Kidney (tissue), 22 donors: Measurements from ENCODE around the gene ID3. TPM values are rescaled to one million over a fixed set of nuclear protein-coding genes. Genes with fewer than 3 reads are reported as not detected.
A peak's percentile ranks its signal among the peaks of the same experiment; 100 is the strongest.

Source experiments
- DNase-seq, 5 donors: peaks; one replicate each; pipeline ENCODE4 v3.0.0-alpha.2; 2013 to 2020
- FAIRE-seq: peaks from 2 replicates; lab custom pipeline; 2012; peaks lifted over from hg19 to GRCh38; lab: Jason Lieb, UNC
- H3K27ac ChIP-seq, 2 donors: one replicate each; pipeline ENCODE4 v1.7.0; 2013; ENCODE audit warnings: low read depth in 2 of 2, low read length in 2 of 2, inconsistent platforms in 1 of 2
- H3K27me3 ChIP-seq: one replicate; pipeline ENCODE4 v1.7.1; 2013; ENCODE audit warnings: low read length, inconsistent platforms; ENCODE audit not compliant: control insufficient read depth, insufficient read depth
- H3K36me3 ChIP-seq, 3 donors: one replicate each; pipeline versions ENCODE4 v1.7.0 to v1.7.1; 2013; ENCODE audit warnings: low read length in 3 of 3, control low read depth in 1 of 3, inconsistent platforms in 1 of 3; ENCODE audit not compliant: insufficient read depth in 3 of 3, control insufficient read depth in 2 of 3
- H3K4me1 ChIP-seq, 3 donors: one replicate each; pipeline versions ENCODE4 v1.7.0 to v1.7.1; 2013; ENCODE audit warnings: low read length in 3 of 3, inconsistent platforms in 1 of 3, low read depth in 1 of 3; ENCODE audit not compliant: control insufficient read depth in 2 of 3, insufficient read depth in 2 of 3
- H3K4me3 ChIP-seq, 3 donors: one replicate each; pipeline versions ENCODE4 v1.7.0 to v1.8.1; 2013; ENCODE audit warnings: low read length in 3 of 3, control low read depth in 1 of 3, inconsistent platforms in 1 of 3
- H3K9ac ChIP-seq, 3 donors: one replicate each; pipeline versions ENCODE4 v1.7.0 to v1.7.1; 2013; ENCODE audit warnings: low read length in 3 of 3, control low read depth in 1 of 3, inconsistent platforms in 1 of 3
- H3K9me3 ChIP-seq, 3 donors: one replicate each; pipeline versions ENCODE4 v1.7.0 to v1.7.1; 2013; ENCODE audit warnings: low read length in 3 of 3, control low read depth in 1 of 3, inconsistent platforms in 1 of 3; ENCODE audit not compliant: control insufficient read depth in 2 of 3, insufficient read depth in 1 of 3
- intact Hi-C: fragments of 100-400 bp; cut with DNase I; formaldehyde crosslinking; loops from one replicate; pipeline ENCODE4 v1.11.1; 2022
- long read RNA-seq, 10 donors: library from polyadenylated mRNA in 1 of 10; unstranded in 1 of 10; transcript quantifications; one replicate each; pipeline ENCODE4 v2.0.0 and lab custom pipeline, GENCODE V29; 2021 to 2026
- polyA plus RNA-seq: library from polyadenylated mRNA; stranded (reverse); fragments of 350-450 nt; fragmentation: Illumina TruSeq; extraction: RNeasy Lipid Tissue Mini Kit (QIAGEN cat#74804); gene quantifications from one replicate; pipeline ENCODE4 v1.2.3, GENCODE V29; 2014; ENCODE audit warnings: low read depth, low replicate concordance; ENCODE audit not compliant: insufficient read depth
- total RNA-seq: library from RNA; stranded (reverse); fragmentation: NEBNext Ultra II Directional; extraction: Animal tissue kit (Norgen Biotek cat#: 25700); gene quantifications from one replicate; pipeline ENCODE4 v1.2.1, GENCODE V29; 2021
- TF ChIP-seq, protein P1 (sequence below): IDR thresholded peaks from 3 replicates; pipeline ENCODE4 v1.5.1; 2012; ENCODE audit warnings: mild to moderate bottlenecking, moderate library complexity, borderline replicate concordance; ENCODE audit not compliant: insufficient read depth; ENCODE audit errors: extremely low read depth
- donor health status: control.
- donor health status: control.
- donor health status: control.
- donor health status: control.
- donor health status: control.
- donor health status: DM: yes; HTN: yes; CAD: no.
- donor health status: Normal renal cell carcinoma (clear cell type).

Gene ID3, protein sequence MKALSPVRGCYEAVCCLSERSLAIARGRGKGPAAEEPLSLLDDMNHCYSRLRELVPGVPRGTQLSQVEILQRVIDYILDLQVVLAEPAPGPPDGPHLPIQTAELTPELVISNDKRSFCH
- total RNA-seq (97.8 TPM), polyA plus RNA-seq (157 TPM)
- long read RNA-seq, donor 1, transcript ID3-203 (2 exons, 892 nt) = minor isoform, 9 of 508 reads
- long read RNA-seq, donor 1, transcript ID3-202 (2 exons, 623 nt) = minor isoform, 6 of 508 reads
- long read RNA-seq, donor 1, transcript ID3-201 (3 exons, 1,251 nt) = major isoform, 478 of 508 reads
- long read RNA-seq, donor 1, partial matches to known transcripts = 0 of 508 reads
- long read RNA-seq, donor 1, other reads (novel, unspliced or antisense) = 15 of 508 reads
- long read RNA-seq, donor 2, transcript ID3-202 (2 exons, 623 nt) = minor isoform, 7 of 541 reads
- long read RNA-seq, donor 2, transcript ID3-203 (2 exons, 892 nt) = minor isoform, 9 of 541 reads
- long read RNA-seq, donor 2, transcript ID3-201 (3 exons, 1,251 nt) = major isoform, 437 of 541 reads
- long read RNA-seq, donor 2, partial matches to known transcripts = 70 of 541 reads
- long read RNA-seq, donor 2, other reads (novel, unspliced or antisense) = 18 of 541 reads
- long read RNA-seq, donor 3, transcript ID3-203 (2 exons, 892 nt) = minor isoform, 12 of 429 reads
- long read RNA-seq, donor 3, transcript ID3-201 (3 exons, 1,251 nt) = major isoform, 394 of 429 reads
- long read RNA-seq, donor 3, transcript ID3-202 (2 exons, 623 nt) = minor isoform, 8 of 429 reads
- long read RNA-seq, donor 3, partial matches to known transcripts = 0 of 429 reads
- long read RNA-seq, donor 3, other reads (novel, unspliced or antisense) = 15 of 429 reads
- long read RNA-seq, donor 4, transcript ID3-203 (2 exons, 892 nt) = minor isoform, 12 of 372 reads
- long read RNA-seq, donor 4, transcript ID3-201 (3 exons, 1,251 nt) = major isoform, 340 of 372 reads
- long read RNA-seq, donor 4, transcript ID3-202 (2 exons, 623 nt) = minor isoform, 5 of 372 reads
- long read RNA-seq, donor 4, partial matches to known transcripts = 0 of 372 reads
- long read RNA-seq, donor 4, other reads (novel, unspliced or antisense) = 15 of 372 reads
- long read RNA-seq, donor 5, transcript ID3-201 (3 exons, 1,251 nt) = major isoform, 36 of 44 reads
- long read RNA-seq, donor 5, partial matches to known transcripts = 8 of 44 reads
- long read RNA-seq, donor 5, other reads (novel, unspliced or antisense) = 0 of 44 reads
- long read RNA-seq, donor 6, transcript ID3-202 (2 exons, 623 nt) = minor isoform, 7 of 293 reads
- long read RNA-seq, donor 6, transcript ID3-201 (3 exons, 1,251 nt) = major isoform, 276 of 293 reads
- long read RNA-seq, donor 6, transcript ID3-203 (2 exons, 892 nt) = minor isoform, 5 of 293 reads
- long read RNA-seq, donor 6, partial matches to known transcripts = 0 of 293 reads
- long read RNA-seq, donor 6, other reads (novel, unspliced or antisense) = 5 of 293 reads
- long read RNA-seq, donor 7, transcript ID3-201 (3 exons, 1,251 nt) = major isoform, 92 of 106 reads
- long read RNA-seq, donor 7, partial matches to known transcripts = 0 of 106 reads
- long read RNA-seq, donor 7, other reads (novel, unspliced or antisense) = 11 of 106 reads
- long read RNA-seq, donor 8, transcript ID3-201 (3 exons, 1,251 nt) = major isoform, 480 of 543 reads
- long read RNA-seq, donor 8, transcript ID3-203 (2 exons, 892 nt) = minor isoform, 11 of 543 reads
- long read RNA-seq, donor 8, transcript ID3-202 (2 exons, 623 nt) = minor isoform, 14 of 543 reads
- long read RNA-seq, donor 8, partial matches to known transcripts = 0 of 543 reads
- long read RNA-seq, donor 8, other reads (novel, unspliced or antisense) = 38 of 543 reads
- long read RNA-seq, donor 9, transcript ID3-201 (3 exons, 1,251 nt) = major isoform, 264 of 299 reads
- long read RNA-seq, donor 9, transcript ID3-202 (2 exons, 623 nt) = minor isoform, 5 of 299 reads
- long read RNA-seq, donor 9, partial matches to known transcripts = 0 of 299 reads
- long read RNA-seq, donor 9, other reads (novel, unspliced or antisense) = 26 of 299 reads
- long read RNA-seq, donor 10, transcript ID3-203 (2 exons, 892 nt) = minor isoform, 7 of 401 reads
- long read RNA-seq, donor 10, transcript ID3-201 (3 exons, 1,251 nt) = major isoform, 378 of 401 reads
- long read RNA-seq, donor 10, transcript ID3-202 (2 exons, 623 nt) = minor isoform, 6 of 401 reads
- long read RNA-seq, donor 10, partial matches to known transcripts = 0 of 401 reads
- long read RNA-seq, donor 10, other reads (novel, unspliced or antisense) = 10 of 401 reads

DNA sequence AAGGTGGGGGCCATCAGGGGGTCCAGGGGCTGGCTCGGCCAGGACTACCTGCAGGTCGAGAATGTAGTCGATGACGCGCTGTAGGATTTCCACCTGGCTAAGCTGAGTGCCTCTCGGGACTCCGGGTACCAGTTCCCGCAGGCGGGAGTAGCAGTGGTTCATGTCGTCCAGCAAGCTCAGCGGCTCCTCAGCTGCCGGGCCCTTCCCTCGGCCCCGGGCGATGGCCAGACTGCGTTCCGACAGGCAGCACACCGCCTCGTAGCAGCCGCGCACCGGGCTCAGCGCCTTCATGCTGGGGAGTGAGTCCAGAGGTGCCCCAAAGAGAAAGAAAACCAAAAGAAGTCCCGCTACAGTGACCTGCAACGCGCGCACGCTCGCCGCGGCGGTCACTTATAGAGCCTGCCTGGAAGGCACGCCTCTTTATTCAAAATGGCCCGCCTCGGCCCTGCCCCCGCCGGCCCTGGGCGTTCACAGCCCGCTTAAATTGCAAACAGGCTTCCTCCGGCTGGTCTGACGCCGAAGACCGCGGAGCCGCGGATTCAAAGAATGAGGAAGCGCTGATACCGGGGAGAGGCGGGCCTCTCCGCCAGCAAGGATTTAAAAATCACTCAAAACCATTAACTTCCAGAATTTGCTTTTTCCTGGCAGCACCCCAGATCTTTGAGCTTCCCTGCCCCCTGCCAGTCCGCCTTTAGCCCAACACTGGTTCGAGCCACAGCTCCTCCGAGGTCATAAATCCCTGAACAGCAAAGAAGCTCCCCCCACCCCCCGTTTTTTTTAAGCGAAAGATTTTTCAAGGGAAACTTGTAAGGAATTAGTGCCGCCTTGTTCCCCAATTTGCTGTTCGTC is at the start of gene ID3:
Gene ID3 (minus strand): TSS at position 366 of the 849 bp plus-strand sequence. CDS start 75 bp downstream, at position 291.
- H3K36me3 ChIP-seq = peaks cover 0 to 8% (median 8%) of the 10 kb centered on the region in 3 donors
- peaks cover 13 to 30% (median 30%) of the 10 kb centered on the region in 3 donors for H3K4me1 ChIP-seq
- H3K27me3 ChIP-seq = no peaks in the 10 kb centered on the region
- peak within 1 kb of the TSS; percentile 82 to 98 (median 82) for H3K4me3 ChIP-seq
- FAIRE-seq (peak; percentile 19), DNase-seq (peak; percentile 98 to 99 (median 98))
- H3K9me3 ChIP-seq = no peaks in the 10 kb centered on the region
- TF ChIP-seq, protein P1, sequence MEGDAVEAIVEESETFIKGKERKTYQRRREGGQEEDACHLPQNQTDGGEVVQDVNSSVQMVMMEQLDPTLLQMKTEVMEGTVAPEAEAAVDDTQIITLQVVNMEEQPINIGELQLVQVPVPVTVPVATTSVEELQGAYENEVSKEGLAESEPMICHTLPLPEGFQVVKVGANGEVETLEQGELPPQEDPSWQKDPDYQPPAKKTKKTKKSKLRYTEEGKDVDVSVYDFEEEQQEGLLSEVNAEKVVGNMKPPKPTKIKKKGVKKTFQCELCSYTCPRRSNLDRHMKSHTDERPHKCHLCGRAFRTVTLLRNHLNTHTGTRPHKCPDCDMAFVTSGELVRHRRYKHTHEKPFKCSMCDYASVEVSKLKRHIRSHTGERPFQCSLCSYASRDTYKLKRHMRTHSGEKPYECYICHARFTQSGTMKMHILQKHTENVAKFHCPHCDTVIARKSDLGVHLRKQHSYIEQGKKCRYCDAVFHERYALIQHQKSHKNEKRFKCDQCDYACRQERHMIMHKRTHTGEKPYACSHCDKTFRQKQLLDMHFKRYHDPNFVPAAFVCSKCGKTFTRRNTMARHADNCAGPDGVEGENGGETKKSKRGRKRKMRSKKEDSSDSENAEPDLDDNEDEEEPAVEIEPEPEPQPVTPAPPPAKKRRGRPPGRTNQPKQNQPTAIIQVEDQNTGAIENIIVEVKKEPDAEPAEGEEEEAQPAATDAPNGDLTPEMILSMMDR = no peak
- H3K27ac ChIP-seq = peak within 1 kb of the TSS; percentile 91 to 95
- peak within 1 kb of the TSS; percentile 61 to 97 (median 91) for H3K9ac ChIP-seq
- intact Hi-C loops = no loop called here

DNA sequence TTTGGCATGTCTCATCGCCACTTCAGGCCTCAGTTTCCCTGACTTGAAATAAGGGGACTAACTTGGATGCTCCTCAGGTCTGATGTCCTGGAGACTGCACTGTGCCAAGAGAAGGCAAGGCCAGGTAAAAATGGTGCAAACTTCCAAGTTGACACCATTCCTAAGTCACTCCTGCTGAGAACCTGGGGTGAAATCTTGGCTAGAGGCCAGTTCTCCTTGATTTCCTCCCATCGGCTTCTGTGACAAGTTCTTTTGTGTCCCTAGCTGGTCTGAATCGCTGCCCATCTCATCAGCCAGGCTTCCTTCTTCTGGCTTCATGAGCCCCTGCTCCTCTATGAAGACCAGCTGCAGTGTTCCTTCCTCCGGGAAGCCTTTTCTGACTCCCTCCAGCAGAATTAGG is 48.6 kb upstream of the ID3 start:
- no peak for FAIRE-seq
- Histone ChIP-seq H3K4me1 (no peaks in the 10 kb centered on the region), H3K4me3 (no peak overlapping the region), H3K27me3 (no peaks in the 10 kb centered on the region), H3K27ac (no peak overlapping the region), H3K36me3 (no peaks in the 10 kb centered on the region), H3K9ac (no peak overlapping the region), H3K9me3 (no peaks in the 10 kb centered on the region)
- intact Hi-C loops = no loop called here
- DNase-seq = no peak
- TF ChIP-seq, protein P1 = no peak
